ENCODE data around the gene LRRK1. TPM values are rescaled to one million over a fixed set of nuclear protein-coding genes. Genes with fewer than 3 reads are reported as not detected.

LRRK1 gene
- total RNA-seq, 1 experiment from 2014 or later: 7.0 TPM

DNA sequence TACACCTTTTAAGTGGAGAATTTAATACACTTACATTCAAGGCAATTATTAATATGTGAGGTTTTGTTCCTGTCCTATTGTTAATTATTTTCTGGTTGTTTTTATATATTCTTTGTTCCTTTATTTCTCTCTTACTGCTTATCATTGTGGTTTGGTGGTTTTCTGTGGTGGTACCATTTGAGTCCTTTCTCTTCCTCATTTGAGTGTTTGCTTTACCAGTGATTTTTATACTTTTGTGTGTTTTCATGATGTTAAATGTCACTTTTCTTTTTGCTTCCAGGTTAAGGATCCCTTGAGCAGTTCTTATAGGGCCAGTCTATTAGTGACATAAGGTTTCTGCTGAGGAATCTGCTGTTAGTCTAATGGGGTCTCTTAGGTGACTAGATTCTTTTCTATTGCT is 116.5 kb downstream of the LRRK1 start:
- no peaks in the 10 kb centered on the region for H3K27me3 ChIP-seq (ENCODE audit: low read length)
- intact Hi-C loops (cut with micrococcal nuclease): no loop called here
- no peak for ATAC-seq
- BruUV-seq (replicated peaks): no TSS peak
- DNase-seq: no peak
- H3K9me3 ChIP-seq (ENCODE audit: low read length): no peaks in the 10 kb centered on the region
- H3K79me2 ChIP-seq (ENCODE audit: low read length): no peaks in the 10 kb centered on the region
- TF ChIP-seq EZH2 (IDR thresholded peaks at IDR 0.05; ENCODE audit: low read length, unreplicated experiment) (no peak), EZH2phosphoT487 (IDR thresholded peaks at IDR 0.05; ENCODE audit: borderline replicate concordance, low read length) (no peak)
- TF ChIP-seq, protein P1, sequence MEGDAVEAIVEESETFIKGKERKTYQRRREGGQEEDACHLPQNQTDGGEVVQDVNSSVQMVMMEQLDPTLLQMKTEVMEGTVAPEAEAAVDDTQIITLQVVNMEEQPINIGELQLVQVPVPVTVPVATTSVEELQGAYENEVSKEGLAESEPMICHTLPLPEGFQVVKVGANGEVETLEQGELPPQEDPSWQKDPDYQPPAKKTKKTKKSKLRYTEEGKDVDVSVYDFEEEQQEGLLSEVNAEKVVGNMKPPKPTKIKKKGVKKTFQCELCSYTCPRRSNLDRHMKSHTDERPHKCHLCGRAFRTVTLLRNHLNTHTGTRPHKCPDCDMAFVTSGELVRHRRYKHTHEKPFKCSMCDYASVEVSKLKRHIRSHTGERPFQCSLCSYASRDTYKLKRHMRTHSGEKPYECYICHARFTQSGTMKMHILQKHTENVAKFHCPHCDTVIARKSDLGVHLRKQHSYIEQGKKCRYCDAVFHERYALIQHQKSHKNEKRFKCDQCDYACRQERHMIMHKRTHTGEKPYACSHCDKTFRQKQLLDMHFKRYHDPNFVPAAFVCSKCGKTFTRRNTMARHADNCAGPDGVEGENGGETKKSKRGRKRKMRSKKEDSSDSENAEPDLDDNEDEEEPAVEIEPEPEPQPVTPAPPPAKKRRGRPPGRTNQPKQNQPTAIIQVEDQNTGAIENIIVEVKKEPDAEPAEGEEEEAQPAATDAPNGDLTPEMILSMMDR (conservative IDR thresholded peaks at IDR 0.05; ENCODE audit: low read depth, low read length): no peak
- no peak overlapping the region for H3K4me3 ChIP-seq (ENCODE audit: low read length)
- no peak overlapping the region for H3K4me2 ChIP-seq (ENCODE audit: low read length)
- no peaks in the 10 kb centered on the region for H4K20me1 ChIP-seq (ENCODE audit: low read length)
- ChIA-PET CTCF (no interaction called here), POLR2A (ENCODE audit: unreplicated experiment) (no interaction called here)
- no peak overlapping the region for H2AFZ ChIP-seq (ENCODE audit: low read length)
- H3K27ac ChIP-seq (ENCODE audit: low read length): no peak overlapping the region
- H3K9ac ChIP-seq (ENCODE audit: low read length): no peak overlapping the region
- no peaks in the 10 kb centered on the region for H3K9me2 ChIP-seq (replicated peaks; ENCODE audit: low read length)
- H3K36me3 ChIP-seq (ENCODE audit: low read depth, low read length): peaks cover 6% of the 10 kb centered on the region
- H3K4me1 ChIP-seq (ENCODE audit: insufficient read depth, low read length): no peaks in the 10 kb centered on the region
- no peaks in the 10 kb centered on the region for H3F3A ChIP-seq (ENCODE audit: low read length, unreplicated experiment)

DNA sequence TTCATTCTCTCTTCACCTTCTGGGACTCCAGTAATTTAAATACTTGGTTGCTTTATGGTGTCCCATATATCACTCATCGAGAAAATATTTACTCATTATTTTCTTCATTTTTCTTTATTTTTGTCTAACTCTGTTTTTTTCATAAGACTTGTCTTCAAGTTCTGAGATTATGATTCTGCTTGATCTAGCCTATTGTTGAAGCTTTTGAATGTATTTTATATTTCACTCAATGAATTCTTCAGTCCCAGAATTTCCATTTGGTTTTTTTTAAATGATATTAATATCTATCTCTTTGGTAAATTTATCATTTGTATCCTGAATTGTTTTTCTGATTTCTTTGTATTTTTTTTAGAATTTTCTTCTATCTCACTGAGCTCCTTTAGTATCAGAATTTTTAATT is 117.0 kb downstream of the LRRK1 start:
- ATAC-seq (no peak), DNase-seq (no peak)
- Histone ChIP-seq H3K79me2 (ENCODE audit: low read length) (no peaks in the 10 kb centered on the region), H3F3A (ENCODE audit: low read length, unreplicated experiment) (no peaks in the 10 kb centered on the region), H3K9me3 (ENCODE audit: low read length) (no peaks in the 10 kb centered on the region), H3K36me3 (ENCODE audit: low read depth, low read length) (peaks cover 6% of the 10 kb centered on the region), H3K27ac (ENCODE audit: low read length) (no peak overlapping the region), H3K27me3 (ENCODE audit: low read length) (no peaks in the 10 kb centered on the region), H3K4me3 (ENCODE audit: low read length) (no peak overlapping the region), H4K20me1 (ENCODE audit: low read length) (no peaks in the 10 kb centered on the region), H3K4me2 (ENCODE audit: low read length) (no peak overlapping the region), H3K9me2 (replicated peaks; ENCODE audit: low read length) (no peaks in the 10 kb centered on the region), H2AFZ (ENCODE audit: low read length) (no peak overlapping the region), H3K9ac (ENCODE audit: low read length) (no peak overlapping the region), H3K4me1 (ENCODE audit: insufficient read depth, low read length) (no peaks in the 10 kb centered on the region)
- BruUV-seq (replicated peaks): no TSS peak
- TF ChIP-seq, protein P1 (conservative IDR thresholded peaks at IDR 0.05; ENCODE audit: low read depth, low read length): no peak
- TF ChIP-seq EZH2 (IDR thresholded peaks at IDR 0.05; ENCODE audit: low read length, unreplicated experiment): no peak
- TF ChIP-seq EZH2phosphoT487 (IDR thresholded peaks at IDR 0.05; ENCODE audit: borderline replicate concordance, low read length): no peak
- intact Hi-C loops (cut with micrococcal nuclease): no loop called here
- POLR2A ChIA-PET (ENCODE audit: unreplicated experiment): no interaction called here
- CTCF ChIA-PET: no interaction called here

DNA sequence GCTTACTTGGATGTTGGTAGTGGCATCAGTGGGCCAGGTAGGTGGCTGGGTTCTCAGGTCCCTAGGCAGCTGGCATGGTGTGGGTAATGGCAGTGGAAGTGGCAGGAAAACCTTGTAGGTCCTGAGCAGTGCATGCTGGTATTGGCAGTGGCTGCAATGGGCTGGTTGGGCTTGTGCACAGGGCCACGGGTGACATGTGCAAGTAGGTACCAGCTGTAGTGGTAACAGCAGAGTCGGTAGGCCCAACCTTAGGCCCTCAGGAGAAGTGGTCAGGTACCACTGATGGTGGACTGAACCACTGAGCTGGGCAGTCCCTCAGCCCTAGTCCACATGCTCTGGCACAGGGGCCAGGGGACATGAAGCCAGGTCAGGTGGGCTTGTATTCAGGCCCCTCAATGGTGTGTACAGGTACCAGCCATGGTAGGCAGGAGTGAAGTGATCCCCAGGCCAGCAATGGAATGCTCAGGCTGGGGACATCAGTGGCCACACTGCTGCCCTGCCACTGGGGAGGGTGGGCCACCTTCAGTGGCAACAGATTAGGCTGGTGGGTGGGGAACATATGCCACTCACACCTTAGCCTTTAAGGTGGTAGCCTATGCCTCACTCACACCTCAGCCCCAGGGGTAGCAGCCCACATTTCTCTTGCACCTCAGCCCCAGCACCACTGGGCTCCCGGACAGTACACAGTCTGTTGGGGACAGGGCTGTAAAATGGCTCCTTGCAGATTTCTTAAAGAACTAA is 118.1 kb downstream of the LRRK1 start:
- H3K79me2 ChIP-seq (ENCODE audit: low read length): no peaks in the 10 kb centered on the region
- no peaks in the 10 kb centered on the region for H4K20me1 ChIP-seq (ENCODE audit: low read length)
- no peak overlapping the region for H3K9ac ChIP-seq (ENCODE audit: low read length)
- H3K4me3 ChIP-seq (ENCODE audit: low read length): no peak overlapping the region
- no peaks in the 10 kb centered on the region for H3K4me1 ChIP-seq (ENCODE audit: insufficient read depth, low read length)
- H2AFZ ChIP-seq (ENCODE audit: low read length): no peak overlapping the region
- H3K9me2 ChIP-seq (replicated peaks; ENCODE audit: low read length): no peaks in the 10 kb centered on the region
- DNase-seq: no peak
- no peak for ATAC-seq
- H3K36me3 ChIP-seq (ENCODE audit: low read depth, low read length): peaks cover 6% of the 10 kb centered on the region
- TF ChIP-seq EZH2 (IDR thresholded peaks at IDR 0.05; ENCODE audit: low read length, unreplicated experiment) (no peak), EZH2phosphoT487 (IDR thresholded peaks at IDR 0.05; ENCODE audit: borderline replicate concordance, low read length) (no peak)
- TF ChIP-seq, protein P1 (conservative IDR thresholded peaks at IDR 0.05; ENCODE audit: low read depth, low read length): no peak
- ChIA-PET POLR2A (ENCODE audit: unreplicated experiment) (no interaction called here), CTCF (no interaction called here)
- no peak overlapping the region for H3K27ac ChIP-seq (ENCODE audit: low read length)
- no peaks in the 10 kb centered on the region for H3F3A ChIP-seq (ENCODE audit: low read length, unreplicated experiment)
- no peaks in the 10 kb centered on the region for H3K27me3 ChIP-seq (ENCODE audit: low read length)
- intact Hi-C loops (cut with micrococcal nuclease): no loop called here
- no TSS peak for BruUV-seq (replicated peaks)
- no peaks in the 10 kb centered on the region for H3K9me3 ChIP-seq (ENCODE audit: low read length)
- H3K4me2 ChIP-seq (ENCODE audit: low read length): no peak overlapping the region
